HFFc6 (cell line): ENCODE results near the gene MOGAT1. TPM values are rescaled to one million over a fixed set of nuclear protein-coding genes. Genes with fewer than 3 reads are reported as not detected.

ENCODE experiments used
- DNase-seq: peaks from one replicate; pipeline ENCODE4 v3.0.0-alpha.2; 2018
- H3K27ac Mint-ChIP-seq: 2 replicates; pipeline ENCODE4 v1.8.0; 2020; ENCODE audit warnings: mild to moderate bottlenecking, mixed read lengths
- H3K27me3 Mint-ChIP-seq: 2 replicates; pipeline ENCODE4 v1.8.0; 2021; ENCODE audit warnings: mild to moderate bottlenecking, moderate library complexity, mixed read lengths; ENCODE audit not compliant: insufficient read depth
- H3K36me3 Mint-ChIP-seq: 2 replicates; pipeline ENCODE4 v1.8.0; 2021; ENCODE audit warnings: low read depth, mixed read lengths
- H3K4me1 Mint-ChIP-seq: 2 replicates; pipeline ENCODE4 v1.8.0; 2020; ENCODE audit warnings: low read depth, mixed read lengths
- H3K4me3 Mint-ChIP-seq: 2 replicates; pipeline ENCODE4 v1.8.0; 2020; ENCODE audit warnings: mild to moderate bottlenecking, moderate library complexity, mixed read lengths
- H3K9me3 Mint-ChIP-seq: 2 replicates; pipeline ENCODE4 v1.8.0; 2020; ENCODE audit warnings: mild to moderate bottlenecking, mixed read lengths
- CTCF ChIP-seq: fragments of 200-600 bp; sonication (generic); IDR thresholded peaks from 2 replicates; pipeline ENCODE4 v1.5.0; 2021; ENCODE audit warnings: antibody characterized with exemption, mild to moderate bottlenecking
- total RNA-seq, 6 experiments: library from RNA; stranded (reverse); fragmentation: NEBNext Ultra II Directional; extraction: Animal tissue kit (Norgen Biotek cat#: 25700); gene quantifications; 2 replicates in 1 of 6; 3 replicates in 5 of 6; pipeline ENCODE4 v1.2.3, GENCODE V29; 2021

MOGAT1 gene
- total RNA-seq, 6 experiments from 2014 or later = not detected

GRCh38 chr2:222706616-222707015, 35.2 kb downstream of the MOGAT1 start:
- H3K36me3 Mint-ChIP-seq = no peaks in the 10 kb centered on the region
- peak overlapping the region; percentile 9 for H3K4me3 Mint-ChIP-seq
- H3K27ac Mint-ChIP-seq = peak overlapping the region; percentile 78
- peak; percentile 32 for DNase-seq
- no peaks in the 10 kb centered on the region for H3K9me3 Mint-ChIP-seq
- no peaks in the 10 kb centered on the region for H3K27me3 Mint-ChIP-seq
- H3K4me1 Mint-ChIP-seq = peaks cover 92% of the 10 kb centered on the region
- no peak for TF ChIP-seq CTCF

GRCh38 chr2:222707102-222707688, 35.7 kb downstream of the MOGAT1 start:
- H3K27ac Mint-ChIP-seq = peak overlapping the region; percentile 78

GRCh38 chr2:222707689-222708273, 36.3 kb downstream of the MOGAT1 start:
- Mint-ChIP-seq H3K27ac (peak overlapping the region; percentile 78), H3K9me3 (no peaks in the 10 kb centered on the region), H3K36me3 (no peaks in the 10 kb centered on the region), H3K4me1 (peaks cover 89% of the 10 kb centered on the region), H3K4me3 (peak overlapping the region; percentile 33), H3K27me3 (no peaks in the 10 kb centered on the region; the same call in 1 of the 2 replicates)
- peak; percentile 80 for DNase-seq
- no peak for TF ChIP-seq CTCF

More at GRCh38 chr2:222707102-222707688, 35.7 kb downstream of the MOGAT1 start:
- peaks cover 92% of the 10 kb centered on the region for H3K4me1 Mint-ChIP-seq
- H3K36me3 Mint-ChIP-seq = no peaks in the 10 kb centered on the region
- H3K4me3 Mint-ChIP-seq = peak overlapping the region; percentile 33
- no peak for TF ChIP-seq CTCF
- no peaks in the 10 kb centered on the region for H3K27me3 Mint-ChIP-seq
- H3K9me3 Mint-ChIP-seq = no peaks in the 10 kb centered on the region
- no peak for DNase-seq

- peak; percentile 65 for DNase-seq
- Mint-ChIP-seq H3K9me3 (no peaks in the 10 kb centered on the region), H3K4me3 (peak overlapping the region; percentile 33), H3K4me1 (peaks cover 84% of the 10 kb centered on the region), H3K27me3 (no peaks in the 10 kb centered on the region; the same call in 1 of the 2 replicates), H3K27ac (peak overlapping the region; percentile 78), H3K36me3 (no peaks in the 10 kb centered on the region)
- peak; percentile 98 for TF ChIP-seq CTCF
These were observed 36.8 kb downstream of the MOGAT1 start for GRCh38 chr2:222708274-222708710.

- DNase-seq = peak; percentile 90
- TF ChIP-seq CTCF = no peak
- Mint-ChIP-seq H3K9me3 (no peaks in the 10 kb centered on the region), H3K27ac (peak overlapping the region; percentile 94), H3K36me3 (no peaks in the 10 kb centered on the region), H3K4me3 (peak overlapping the region; percentile 77), H3K4me1 (peaks cover 78% of the 10 kb centered on the region), H3K27me3 (no peaks in the 10 kb centered on the region; the same call in 1 of the 2 replicates)
These were observed 37.9 kb downstream of the MOGAT1 start for GRCh38 chr2:222709191-222709891.
